ENCODE measurements around the gene TMEM181. TPM values are rescaled to one million over a fixed set of nuclear protein-coding genes. Genes with fewer than 3 reads are reported as not detected.

The TMEM181 gene
- total and polyA plus RNA-seq, 2 experiments from 2014 or later = 11.9 to 25.2 TPM

- Mint-ChIP-seq H3K27ac (no peak overlapping the region), H3K4me1 (peaks cover 7% of the 10 kb centered on the region), H3K4me3 (peak overlapping the region; percentile 81), H3K9me3 (no peaks in the 10 kb centered on the region), H3K27me3 (ENCODE audit: insufficient read depth, low read depth, poor library complexity) (peaks cover 20% of the 10 kb centered on the region), H3K36me3 (ENCODE audit: low read depth) (no peaks in the 10 kb centered on the region)
- H4K20me1 ChIP-seq (replicated peaks; ENCODE audit: insufficient read depth) = 0 out of 2 replicates have a peak, but pooled peaks cover 6% of the 10 kb centered on the region
- H3K27me3 ChIP-seq (ENCODE audit: insufficient read depth) = peaks cover 20% of the 10 kb centered on the region
- ATAC-seq (peak; percentile 77), DNase-seq (ENCODE audit: low spot score) (peak; percentile 80)
- H3K9me2 ChIP-seq (ENCODE audit: insufficient read depth) = no peaks in the 10 kb centered on the region
- no peaks in the 10 kb centered on the region; the same call in 1 of the 2 replicates for H3F3A ChIP-seq (replicated peaks; ENCODE audit: low read depth)
- H2AFZ ChIP-seq = peak overlapping the region; percentile 86
- peak overlapping the region; percentile 83 for H3K4me2 ChIP-seq
- H3K4me1 ChIP-seq (ENCODE audit: insufficient read depth) = peaks cover 14% of the 10 kb centered on the region; the same call in 1 of the 2 replicates
- TF ChIP-seq ETS1 (IDR thresholded peaks at IDR 0.05) = 0 out of 2 replicates have a peak, but pooled peaks have one; percentile 8
- TF ChIP-seq JUNB (IDR thresholded peaks at IDR 0.05; ENCODE audit: unreplicated experiment) = no peak
- no peaks in the 10 kb centered on the region for H3K36me3 ChIP-seq (ENCODE audit: insufficient read depth)
- peaks cover 7% of the 10 kb centered on the region; the same call in 1 of the 2 replicates for H3K79me2 ChIP-seq (replicated peaks; ENCODE audit: insufficient read depth)
- H3K4me3 ChIP-seq = peak overlapping the region; percentile 91
- no peak overlapping the region for H3K27ac ChIP-seq (ENCODE audit: low read depth)
Observed at GRCh38 chr6:158536891-158537798, 22.7 kb upstream of the TMEM181 start.

- H3K36me3 Mint-ChIP-seq (ENCODE audit: low read depth) = no peaks in the 10 kb centered on the region
- peaks cover 14% of the 10 kb centered on the region; the same call in 1 of the 2 replicates for H3K4me1 ChIP-seq (ENCODE audit: insufficient read depth)
- H3K27me3 Mint-ChIP-seq (ENCODE audit: insufficient read depth, low read depth, poor library complexity) = peaks cover 19% of the 10 kb centered on the region
- H4K20me1 ChIP-seq (replicated peaks; ENCODE audit: insufficient read depth) = 0 out of 2 replicates have a peak, but pooled peaks cover 6% of the 10 kb centered on the region
- no peak overlapping the region for H3K4me2 ChIP-seq
- H3K4me1 Mint-ChIP-seq = peaks cover 7% of the 10 kb centered on the region
- no peaks in the 10 kb centered on the region for H3K36me3 ChIP-seq (ENCODE audit: insufficient read depth)
- ATAC-seq (no peak), DNase-seq (ENCODE audit: low spot score) (no peak)
- H3K27ac ChIP-seq (ENCODE audit: low read depth) = no peak overlapping the region
- no peaks in the 10 kb centered on the region; the same call in 1 of the 2 replicates for H3F3A ChIP-seq (replicated peaks; ENCODE audit: low read depth)
- peaks cover 20% of the 10 kb centered on the region for H3K27me3 ChIP-seq (ENCODE audit: insufficient read depth)
- H3K27ac Mint-ChIP-seq = no peak overlapping the region
- H3K9me2 ChIP-seq (ENCODE audit: insufficient read depth) = no peaks in the 10 kb centered on the region
- H3K4me3 ChIP-seq = no peak overlapping the region
- no peak overlapping the region for H2AFZ ChIP-seq
- H3K9me3 Mint-ChIP-seq = no peaks in the 10 kb centered on the region
- H3K4me3 Mint-ChIP-seq = peak overlapping the region; percentile 73; the same call in 1 of the 3 replicates
- H3K79me2 ChIP-seq (replicated peaks; ENCODE audit: insufficient read depth) = peaks cover 9% of the 10 kb centered on the region; the same call in 1 of the 2 replicates
- TF ChIP-seq ETS1 (IDR thresholded peaks at IDR 0.05) (no peak), CTCF (conservative IDR thresholded peaks at IDR 0.05; ENCODE audit: low read depth in 2 of 2) (no peak), CREB1 (CRISPR knock-in tag; IDR thresholded peaks at IDR 0.05; ENCODE audit: low read depth) (no peak), NANOG (IDR thresholded peaks at IDR 0.05; ENCODE audit: borderline replicate concordance) (no peak), POLR2AphosphoS5 (IDR thresholded peaks at IDR 0.05; ENCODE audit: low read depth) (no peak), STAT1 (IDR thresholded peaks at IDR 0.05; ENCODE audit: unreplicated experiment) (no peak), ZNF114 (CRISPR knock-in tag; IDR thresholded peaks at IDR 0.05) (no peak), ZNF462 (CRISPR knock-in tag; IDR thresholded peaks at IDR 0.05) (no peak), EZH2phosphoT487 (IDR thresholded peaks at IDR 0.05; ENCODE audit: unreplicated experiment) (no peak)
Observed at GRCh38 chr6:158538741-158539140, 21.1 kb upstream of the TMEM181 start.

Measured in GM23338 (cell line).